GM12892 (cell line): ENCODE data around the gene RNF32.

Experiments
- POLR2A ChIP-seq: IDR thresholded peaks from 2 replicates; pipeline ENCODE4 v1.6.1; 2011; ENCODE audit warnings: low read depth, low read length, control low read depth
- POLR2AphosphoS5 ChIP-seq: IDR thresholded peaks from 2 replicates; pipeline ENCODE4 v1.6.1; 2011; ENCODE audit warnings: low read depth, low read length, control low read depth
- TAF1 ChIP-seq: IDR thresholded peaks from 2 replicates; pipeline ENCODE4 v1.6.1; 2011; ENCODE audit warnings: low read depth, mild to moderate bottlenecking, control low read depth, low read length, borderline replicate concordance

GRCh38 chr7:156594283-156595080 lies 46.1 kb upstream of the RNF32 start:
- TF ChIP-seq POLR2A = no peak
- no peak for TF ChIP-seq POLR2AphosphoS5
- TF ChIP-seq TAF1 = no peak
